Right atrium auricular region (tissue), 2 donors: ENCODE measurements around the gene OSBPL6. TPM values are rescaled to one million over a fixed set of nuclear protein-coding genes. Genes with fewer than 3 reads are reported as not detected.

ENCODE experiments used
- DNase-seq: peaks from one replicate; pipeline ENCODE4 v3.0.0-alpha.2; 2019; ENCODE audit warnings: low spot score
- H3K27ac ChIP-seq, 2 donors: fragments of 200-600 bp; sonication (generic); 1 replicate in 1 of 2; 2 replicates in 1 of 2; pipeline ENCODE4 v1.5.1; 2016 to 2019
- H3K27me3 ChIP-seq, 2 donors: fragments of 200-600 bp; sonication (generic); one replicate each; pipeline versions ENCODE4 v1.5.1 to v1.6.0; 2017 to 2019
- H3K36me3 ChIP-seq: fragments of 200-600 bp; sonication (generic); one replicate; pipeline ENCODE4 v1.5.1; 2016
- H3K4me1 ChIP-seq, 2 donors: fragments of 200-600 bp; sonication (generic); one replicate each; pipeline versions ENCODE4 v1.5.1 to v1.6.0; 2017 to 2019
- H3K4me3 ChIP-seq, 2 donors: fragments of 200-600 bp; sonication (generic); 1 replicate in 1 of 2; 2 replicates in 1 of 2; pipeline ENCODE4 v1.5.1; 2017 to 2019; ENCODE audit warnings: mild to moderate bottlenecking in 1 of 2, moderate library complexity in 1 of 2
- H3K9me3 ChIP-seq, 2 donors: fragments of 200-600 bp; sonication (generic); one replicate each; pipeline ENCODE4 v1.5.1; 2019
- CTCF ChIP-seq, 2 donors: fragments of 200-600 bp; sonication (generic); IDR thresholded peaks; one replicate each; pipeline ENCODE4 v1.5.1; 2019; ENCODE audit warnings: antibody characterized with exemption in 2 of 2
- total RNA-seq, 2 donors: library from RNA; depleted of rRNA; stranded (reverse); fragments of >200 nt; gene quantifications; one replicate each; pipeline ENCODE4 v1.1.0, GENCODE V29; 2016

Gene OSBPL6
- total RNA-seq, 2 donors from 2014 or later: 4.8 to 11.5 TPM

- Histone ChIP-seq H3K4me3 (no peak overlapping the region), H3K4me1 (no peaks in the 10 kb centered on the region), H3K36me3 (peaks cover 40% of the 10 kb centered on the region), H3K27me3 (no peaks in the 10 kb centered on the region), H3K27ac (no peak overlapping the region), H3K9me3 (peaks cover 0 to 9% of the 10 kb centered on the region in 2 donors)
- DNase-seq: no peak
- TF ChIP-seq CTCF (IDR thresholded peaks at IDR 0.05): no peak
These were observed 234.1 kb downstream of the OSBPL6 start for GRCh38 chr2:178428396-178428806.

GRCh38 chr2:178429336-178429735 is 235.0 kb downstream of the OSBPL6 start:
- Histone ChIP-seq H3K27me3 (no peaks in the 10 kb centered on the region), H3K27ac (no peak overlapping the region), H3K4me1 (no peaks in the 10 kb centered on the region), H3K36me3 (peaks cover 50% of the 10 kb centered on the region), H3K4me3 (no peak overlapping the region), H3K9me3 (peaks cover 0 to 9% of the 10 kb centered on the region in 2 donors)
- DNase-seq: no peak
- no peak for TF ChIP-seq CTCF (IDR thresholded peaks at IDR 0.05)

- Histone ChIP-seq H3K4me1 (no peaks in the 10 kb centered on the region), H3K27ac (no peak overlapping the region), H3K4me3 (no peak overlapping the region), H3K36me3 (peaks cover 93% of the 10 kb centered on the region), H3K9me3 (no peaks in the 10 kb centered on the region), H3K27me3 (no peaks in the 10 kb centered on the region)
- TF ChIP-seq CTCF (IDR thresholded peaks at IDR 0.05): no peak
- DNase-seq: no peak
These were observed 242.3 kb downstream of the OSBPL6 start for GRCh38 chr2:178436662-178437061.

GRCh38 chr2:178441426-178441825 is 247.1 kb downstream of the OSBPL6 start:
- H3K4me3 ChIP-seq: no peak overlapping the region
- H3K27ac ChIP-seq: no peak overlapping the region
- no peaks in the 10 kb centered on the region for H3K9me3 ChIP-seq
- no peaks in the 10 kb centered on the region for H3K27me3 ChIP-seq
- H3K4me1 ChIP-seq: no peaks in the 10 kb centered on the region
- DNase-seq: no peak
- H3K36me3 ChIP-seq: peaks cover 91% of the 10 kb centered on the region
- no peak for TF ChIP-seq CTCF (IDR thresholded peaks at IDR 0.05)

- Histone ChIP-seq H3K4me1 (peaks cover 0 to 25% of the 10 kb centered on the region in 2 donors), H3K27ac (no peak overlapping the region), H3K4me3 (no peak overlapping the region), H3K9me3 (no peaks in the 10 kb centered on the region), H3K27me3 (no peaks in the 10 kb centered on the region), H3K36me3 (peaks cover 43% of the 10 kb centered on the region)
- DNase-seq: no peak
- TF ChIP-seq CTCF (IDR thresholded peaks at IDR 0.05): no peak
These were observed 254.8 kb downstream of the OSBPL6 start for GRCh38 chr2:178448968-178449661.
